Stimulated activated naive CD4-positive, alpha-beta T cell (primary cell): ENCODE data around the gene ADGRE3.
"Not testable (repeated sequence)": the region's sequence is repeated elsewhere in the genome, so short reads cannot be mapped to it uniquely, and the experiment has no call there.

Experiments
- DNase-seq, 6 experiments: peaks; one replicate each; lab custom pipeline; 2025; lab: John Stamatoyannopoulos, UW

ADGRE3 gene

GRCh38 chr19:14595558-14595957 is 79.1 kb downstream of the ADGRE3 start:
- no peak for DNase-seq

- not testable (repeated sequence) for DNase-seq
These were observed 85.2 kb downstream of the ADGRE3 start for GRCh38 chr19:14589433-14589832.

- not testable (repeated sequence) for DNase-seq
These were observed 89.5 kb downstream of the ADGRE3 start for GRCh38 chr19:14585187-14585586.

GRCh38 chr19:14584372-14584771 is 90.3 kb downstream of the ADGRE3 start:
- DNase-seq: not testable (repeated sequence)

GRCh38 chr19:14582894-14583340 is 91.7 kb downstream of the ADGRE3 start, which contains the start of gene CLEC17A:
Gene CLEC17A, plus strand, starts transcription at chr19:14583084. Its CDS starts 77 bp downstream, at chr19:14583161.
- DNase-seq: no peak

- DNase-seq: no peak
These were observed 93.9 kb downstream of the ADGRE3 start for GRCh38 chr19:14580623-14581237.

- DNase-seq: no peak
These were observed 96.7 kb downstream of the ADGRE3 start for GRCh38 chr19:14577885-14578427.

GRCh38 chr19:14577264-14577663 is 97.4 kb downstream of the ADGRE3 start:
- DNase-seq: no peak

GRCh38 chr19:14576363-14576762 is 98.3 kb downstream of the ADGRE3 start:
- no peak for DNase-seq

- DNase-seq: no peak
These were observed 99.1 kb downstream of the ADGRE3 start for GRCh38 chr19:14575428-14575980.

GRCh38 chr19:14571695-14572490 is 102.8 kb downstream of the ADGRE3 start, which contains the start of gene NDUFB7:
Gene NDUFB7, minus strand, starts transcription at chr19:14572066. Its CDS starts 66 bp downstream, at chr19:14572000.
- DNase-seq: peak; percentile 79 to 95 (median 88)

- no peak for DNase-seq
These were observed 103.6 kb downstream of the ADGRE3 start for GRCh38 chr19:14570864-14571527.
